HepG2 (cell line): ENCODE results near the gene TXNDC12. TPM values are rescaled to one million over a fixed set of nuclear protein-coding genes. Genes with fewer than 3 reads are reported as not detected.
A peak's percentile ranks its signal among the peaks of the same experiment; 100 is the strongest.
"Not testable (repeated sequence)": the region's sequence is repeated elsewhere in the genome, so short reads cannot be mapped to it uniquely, and the experiment has no call there.

ENCODE experiments used
- ATAC-seq: fragments of 200-7000 bp; cut with Tn5 transposase; 3 replicates; pipeline ENCODE4 v1.9.1; 2020; ENCODE audit warnings: mild to moderate bottlenecking, moderate library complexity
- BruUV-seq: library from RNA; stranded (reverse); fragments of 400-500 nt; replicated peaks from 2 replicates; lab custom pipeline; 2021; lab: Mats Ljungman, UMichigan
- CTCF ChIA-PET: fragments of 300-600 bp; formaldehyde crosslinking; extraction: SDS; loops from one replicate; lab custom pipeline; 2021; ENCODE audit warnings: low total read pairs, inconsistent platforms, low intra/inter-chr PET ratio; lab: Yijun Ruan, JAX
- POLR2A ChIA-PET: fragments of 350-600 bp; sonication (Branson Sonifier 250); formaldehyde crosslinking; loops from one replicate; lab custom pipeline; 2020; ENCODE audit warnings: antibody characterized with exemption, inconsistent platforms; lab: Yijun Ruan, JAX
- DNase-seq: peaks from one replicate; pipeline ENCODE4 v3.0.0-alpha.2; 2015; ENCODE audit warnings: low spot score
- FAIRE-seq: peaks from 3 replicates; lab custom pipeline; 2011; peaks lifted over from hg19 to GRCh38; lab: Jason Lieb, UNC
- H2AFZ ChIP-seq: one replicate; pipeline ENCODE4 v1.6.1; 2011; ENCODE audit warnings: low read length, inconsistent platforms
- H3K27ac ChIP-seq: fragments of 300-600 bp; 3 replicates; pipeline ENCODE4 v1.8.0; 2011; ENCODE audit warnings: mixed run types, mild to moderate bottlenecking, mixed read lengths, low read length, inconsistent platforms; ENCODE audit not compliant: insufficient read depth; ENCODE audit errors: extremely low read length
- H3K27me3 ChIP-seq, 2 experiments: fragments of 200-600 bp in 1 of 2; 2 replicates in 1 of 2; 3 replicates in 1 of 2; pipeline versions ENCODE4 v1.6.0 to v1.8.0; 2011; ENCODE audit warnings: low read length in 2 of 2, mild to moderate bottlenecking in 2 of 2, moderate library complexity in 2 of 2, inconsistent platforms in 1 of 2; ENCODE audit not compliant: insufficient read depth in 2 of 2, control insufficient read depth in 1 of 2
- H3K36me3 ChIP-seq, 2 experiments: fragments of 200-600 bp in 1 of 2; replicated peaks in 1 of 2; 2 replicates in 1 of 2; 3 replicates in 1 of 2; pipeline versions ENCODE4 v1.5.1 to v1.8.0; 2011; ENCODE audit warnings: low read length in 2 of 2, inconsistent platforms in 1 of 2; ENCODE audit not compliant: insufficient read depth in 2 of 2, control insufficient read depth in 1 of 2
- H3K4me1 ChIP-seq: 2 replicates; pipeline ENCODE4 v1.5.1; 2012; ENCODE audit warnings: low read length, inconsistent platforms; ENCODE audit not compliant: insufficient read depth
- H3K4me2 ChIP-seq: 2 replicates; pipeline ENCODE4 v1.6.0; 2011; ENCODE audit warnings: low read depth, low read length, inconsistent platforms
- H3K4me3 ChIP-seq, 3 experiments: fragments of 200-600 bp in 1 of 3; sonication (generic), shearing (Covaris generic) in 1 of 3; replicated peaks in 1 of 3; 2 replicates each; pipeline ENCODE4 v1.5.1; 2011 to 2016; ENCODE audit warnings: low read length in 3 of 3, inconsistent platforms in 2 of 3, low read depth in 2 of 3, mild to moderate bottlenecking in 2 of 3, control low read depth in 1 of 3, mixed read lengths in 1 of 3; ENCODE audit not compliant: insufficient read depth in 1 of 3
- H3K79me2 ChIP-seq: one replicate; pipeline ENCODE4 v1.6.1; 2011; ENCODE audit warnings: low read length, inconsistent platforms; ENCODE audit not compliant: insufficient read depth
- H3K9ac ChIP-seq: 2 replicates; pipeline ENCODE4 v1.6.0; 2011; ENCODE audit warnings: mild to moderate bottlenecking, low read depth, low read length, inconsistent platforms; ENCODE audit not compliant: insufficient read depth
- H3K9me3 ChIP-seq: 2 replicates; pipeline ENCODE4 v1.5.1; 2012; ENCODE audit warnings: mild to moderate bottlenecking, low read length
- H4K20me1 ChIP-seq: 2 replicates; pipeline ENCODE4 v1.6.0; 2011; ENCODE audit warnings: inconsistent platforms, mild to moderate bottlenecking, low read length, moderate library complexity; ENCODE audit not compliant: insufficient read depth
- CREB1 ChIP-seq, 2 experiments: fragments of 450-650 bp in 1 of 2; IDR thresholded peaks; 2 replicates each; pipeline ENCODE4 v1.6.1; 2016 to 2017; ENCODE audit warnings: control low read depth in 1 of 2, mild to moderate bottlenecking in 1 of 2, missing compliant biosample characterization in 1 of 2, missing genetic modification characterization in 1 of 2
- DNMT1 ChIP-seq: sonication (generic); formaldehyde crosslinking; IDR thresholded peaks from 2 replicates; pipeline ENCODE4 v1.5.1; 2020; ENCODE audit warnings: mild to moderate bottlenecking, missing genetic modification reagents
- HOXA3 ChIP-seq: sonication (generic); formaldehyde crosslinking; IDR thresholded peaks from 2 replicates; pipeline ENCODE4 v1.5.0; 2020; ENCODE audit warnings: missing genetic modification reagents
- MAFF ChIP-seq: IDR thresholded peaks from 2 replicates; pipeline ENCODE4 v1.6.1; 2011; ENCODE audit warnings: low read depth, low read length, improper control_type of control experiment
- MAFK ChIP-seq, 2 experiments: IDR thresholded peaks in 1 of 2; conservative IDR thresholded peaks in 1 of 2; 2 replicates each; pipeline ENCODE4 v1.6.1; 2011; ENCODE audit warnings: improper control_type of control experiment in 2 of 2, low read length in 2 of 2
- PHF21A ChIP-seq: sonication (generic); formaldehyde crosslinking; IDR thresholded peaks from 2 replicates; pipeline ENCODE4 v1.5.0; 2020; ENCODE audit warnings: mild to moderate bottlenecking, missing genetic modification reagents
- RBM22 ChIP-seq: fragments of 200-400 bp; formaldehyde crosslinking; optimal IDR thresholded peaks from 2 replicates; pipeline ENCODE3; 2017; ENCODE audit warnings: mild to moderate bottlenecking, low read length, moderate library complexity
- RNF2 ChIP-seq: fragments of 450-650 bp; conservative IDR thresholded peaks from 2 replicates; pipeline ENCODE4 v1.6.1; 2016; ENCODE audit warnings: low read depth
- TBX2 ChIP-seq: sonication (generic); formaldehyde crosslinking; IDR thresholded peaks from 2 replicates; pipeline ENCODE4 v1.5.0; 2020; ENCODE audit warnings: missing genetic modification reagents, mild to moderate bottlenecking, borderline replicate concordance
- TCF7 ChIP-seq: sonication (generic); IDR thresholded peaks from 2 replicates; pipeline ENCODE4 v1.6.1; 2016; ENCODE audit warnings: antibody characterized with exemption, low read depth
- ZNF451 ChIP-seq: sonication (generic); formaldehyde crosslinking; IDR thresholded peaks from 2 replicates; pipeline ENCODE4 v1.5.0; 2020; ENCODE audit warnings: mild to moderate bottlenecking, missing genetic modification reagents
- WGBS: methylation state at CpG from one replicate; pipeline ENCODE4 v1.1.6; 2017; ENCODE audit warnings: low lambda C conversion rate; 5-methylcytosine and 5-hydroxymethylcytosine counted together
- in situ Hi-C: cut with HindIII; loops from 2 replicates; pipeline ENCODE4 v1.10.0; 2017; ENCODE audit warnings: low pct_unique_long_range_greater_than_20kb; ENCODE audit not compliant: extremely low pct_ligation_motif_present
- intact Hi-C: fragments of 100-400 bp; cut with micrococcal nuclease; formaldehyde crosslinking; loops from one replicate; pipeline ENCODE4 v1.10.0; 2022; ENCODE audit not compliant: unreplicated experiment
- polyA plus RNA-seq, 8 experiments: library from polyadenylated mRNA; depleted of rRNA in 3 of 8; stranded (reverse) in 7 of 8; unstranded in 1 of 8; fragments of >200 nt; fragmentation: Illumina TruSeq in 4 of 8; extraction: Trizol in 4 of 8; gene quantifications; 2 replicates each; pipeline versions ENCODE4 v1.2.1 to v1.2.3, GENCODE V29; 2011 to 2016; ENCODE audit warnings: low read depth in 4 of 8, missing spikeins in 1 of 8, mixed read lengths in 1 of 8; ENCODE audit not compliant: insufficient read depth in 1 of 8
- total RNA-seq, 5 experiments: library from RNA; depleted of rRNA; stranded (reverse); fragments of >200 nt; fragmentation: Illumina TruSeq; extraction: Trizol; gene quantifications; 2 replicates each; pipeline ENCODE4 v1.2.3, GENCODE V29; 2016; ENCODE audit warnings: low read depth in 1 of 5
- TF ChIP-seq, protein P1 (sequence below): sonication (generic); formaldehyde crosslinking; IDR thresholded peaks from 2 replicates; pipeline ENCODE4 v1.4.0; 2020; ENCODE audit warnings: missing genetic modification reagents
- TF ChIP-seq, protein P2 (sequence below): IDR thresholded peaks from 2 replicates; pipeline ENCODE4 v1.4.0; 2020; ENCODE audit warnings: mild to moderate bottlenecking, missing genetic modification reagents

The TXNDC12 gene
- total and polyA plus RNA-seq, 2 of the 13 experiments (the other 11 are each of a cell fraction or from before 2014, with no cell fraction given): 65.6 to 67.2 TPM

DNA sequence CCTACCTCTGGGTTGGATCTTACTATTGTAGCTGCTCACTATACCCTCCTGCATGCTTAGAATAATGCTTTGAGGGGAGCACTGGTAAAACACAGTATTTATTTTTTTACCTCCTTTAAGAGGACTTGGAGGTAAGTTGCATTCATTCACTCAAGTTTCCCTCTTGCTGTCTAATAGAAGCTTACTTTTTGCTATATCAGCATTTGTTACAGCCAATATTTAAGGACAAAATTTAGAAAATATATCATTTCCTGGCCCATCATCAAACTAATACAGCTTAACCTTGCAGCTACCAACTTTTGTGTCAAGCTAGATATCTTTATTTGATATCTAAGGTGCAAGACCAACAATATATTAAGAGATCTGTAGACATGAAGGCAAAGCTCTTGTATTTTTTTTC lies 32.9 kb upstream of the TXNDC12 start:
- ATAC-seq, H3K9me3 ChIP-seq, CTCF ChIA-PET, POLR2A ChIA-PET, FAIRE-seq, in situ Hi-C loops, intact Hi-C loops, H3K27ac ChIP-seq, BruUV-seq, H3K27me3 ChIP-seq, H4K20me1 ChIP-seq, H3K9ac ChIP-seq, H3K4me2 ChIP-seq, H3K4me3 ChIP-seq, H3K79me2 ChIP-seq, H2AFZ ChIP-seq, DNase-seq, H3K4me1 ChIP-seq: not testable (repeated sequence)
- H3K36me3 ChIP-seq: peaks cover 1 to 54% of the 10 kb centered on the region in 2 experiments; a peak in 4 of 5 replicates
- TF ChIP-seq MAFK (conservative IDR thresholded peaks at IDR 0.05 in 1 of 2, IDR thresholded peaks at IDR 0.05 in 1 of 2; ENCODE audit: low read length in 2 of 2) (peak; percentile 76 to 87; a peak in 3 of 4 replicates), MAFF (peak; percentile 84)

DNA sequence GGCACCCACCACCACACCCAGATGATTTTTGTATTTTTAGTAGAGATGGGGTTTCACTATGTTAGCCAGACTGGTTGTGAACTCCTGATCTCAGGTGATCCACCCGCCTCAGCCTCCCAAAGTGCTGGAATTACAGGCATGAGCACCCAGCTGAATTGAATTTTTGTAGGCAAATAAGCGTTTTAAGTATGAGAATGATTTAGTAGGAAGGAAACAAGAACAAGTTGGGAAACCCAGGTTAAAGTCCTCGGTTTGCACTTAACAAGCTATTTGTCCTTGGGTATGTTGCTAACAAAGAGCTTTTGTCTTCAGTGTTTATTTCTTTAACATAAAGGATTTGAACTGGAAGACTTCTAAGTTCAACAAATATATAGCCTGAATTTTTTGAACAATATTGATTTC lies 25.0 kb upstream of the TXNDC12 start:
- WGBS: 0% methylated on average over 3 of the region's 3 CpGs
- peak; percentile 39 for FAIRE-seq
- BruUV-seq: no TSS peak
- peaks cover 31% of the 10 kb centered on the region for H3K79me2 ChIP-seq
- H3K9me3 ChIP-seq: no peaks in the 10 kb centered on the region
- peaks cover 6 to 41% of the 10 kb centered on the region in 2 experiments; a peak in 3 of 5 replicates for H3K36me3 ChIP-seq
- no peak overlapping the region for H3K9ac ChIP-seq
- ChIA-PET CTCF (no interaction called here), POLR2A (interaction anchor here (0.5 to 3.9 kb wide), 17 partner anchors 9 to 351 kb away, joined by 3 to 80 read pairs (median 5); partner anchors contain the start of genes BTF3L4, CC2D1B, KTI12 and ORC1)
- H3K4me3 ChIP-seq: no peak overlapping the region
- intact Hi-C loops: no loop called here
- H3K4me1 ChIP-seq: peaks cover 55% of the 10 kb centered on the region
- peak; percentile 81 for ATAC-seq
- in situ Hi-C loops: no loop called here
- no peak overlapping the region for H2AFZ ChIP-seq
- no peaks in the 10 kb centered on the region for H4K20me1 ChIP-seq
- H3K27ac ChIP-seq: peak overlapping the region; percentile 80
- H3K27me3 ChIP-seq: no peaks in the 10 kb centered on the region
- DNase-seq: peak; percentile 97
- peak overlapping the region; percentile 47 for H3K4me2 ChIP-seq
- TF ChIP-seq HOXA3 (CRISPR knock-in tag): 0 out of 2 replicates have a peak, but pooled peaks have one; percentile 21
- TF ChIP-seq RBM22: no peak
- TF ChIP-seq TBX2 (CRISPR knock-in tag): peak; percentile 60; the same call in 1 of the 2 replicates
- no peak for TF ChIP-seq RNF2
- TF ChIP-seq, protein P1, sequence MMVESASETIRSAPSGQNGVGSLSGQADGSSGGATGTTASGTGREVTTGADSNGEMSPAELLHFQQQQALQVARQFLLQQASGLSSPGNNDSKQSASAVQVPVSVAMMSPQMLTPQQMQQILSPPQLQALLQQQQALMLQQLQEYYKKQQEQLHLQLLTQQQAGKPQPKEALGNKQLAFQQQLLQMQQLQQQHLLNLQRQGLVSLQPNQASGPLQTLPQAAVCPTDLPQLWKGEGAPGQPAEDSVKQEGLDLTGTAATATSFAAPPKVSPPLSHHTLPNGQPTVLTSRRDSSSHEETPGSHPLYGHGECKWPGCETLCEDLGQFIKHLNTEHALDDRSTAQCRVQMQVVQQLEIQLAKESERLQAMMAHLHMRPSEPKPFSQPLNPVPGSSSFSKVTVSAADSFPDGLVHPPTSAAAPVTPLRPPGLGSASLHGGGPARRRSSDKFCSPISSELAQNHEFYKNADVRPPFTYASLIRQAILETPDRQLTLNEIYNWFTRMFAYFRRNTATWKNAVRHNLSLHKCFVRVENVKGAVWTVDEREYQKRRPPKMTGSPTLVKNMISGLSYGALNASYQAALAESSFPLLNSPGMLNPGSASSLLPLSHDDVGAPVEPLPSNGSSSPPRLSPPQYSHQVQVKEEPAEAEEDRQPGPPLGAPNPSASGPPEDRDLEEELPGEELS: peak; percentile 54
- TF ChIP-seq TCF7: peak; percentile 54; the same call in 1 of the 2 replicates
- no peak for TF ChIP-seq CREB1 (IDR thresholded peaks at IDR 0.05)
- TF ChIP-seq CREB1 (CRISPR knock-in tag; IDR thresholded peaks at IDR 0.05): peak; percentile 51
- TF ChIP-seq ZNF451 (CRISPR knock-in tag): no peak
- TF ChIP-seq, protein P2, sequence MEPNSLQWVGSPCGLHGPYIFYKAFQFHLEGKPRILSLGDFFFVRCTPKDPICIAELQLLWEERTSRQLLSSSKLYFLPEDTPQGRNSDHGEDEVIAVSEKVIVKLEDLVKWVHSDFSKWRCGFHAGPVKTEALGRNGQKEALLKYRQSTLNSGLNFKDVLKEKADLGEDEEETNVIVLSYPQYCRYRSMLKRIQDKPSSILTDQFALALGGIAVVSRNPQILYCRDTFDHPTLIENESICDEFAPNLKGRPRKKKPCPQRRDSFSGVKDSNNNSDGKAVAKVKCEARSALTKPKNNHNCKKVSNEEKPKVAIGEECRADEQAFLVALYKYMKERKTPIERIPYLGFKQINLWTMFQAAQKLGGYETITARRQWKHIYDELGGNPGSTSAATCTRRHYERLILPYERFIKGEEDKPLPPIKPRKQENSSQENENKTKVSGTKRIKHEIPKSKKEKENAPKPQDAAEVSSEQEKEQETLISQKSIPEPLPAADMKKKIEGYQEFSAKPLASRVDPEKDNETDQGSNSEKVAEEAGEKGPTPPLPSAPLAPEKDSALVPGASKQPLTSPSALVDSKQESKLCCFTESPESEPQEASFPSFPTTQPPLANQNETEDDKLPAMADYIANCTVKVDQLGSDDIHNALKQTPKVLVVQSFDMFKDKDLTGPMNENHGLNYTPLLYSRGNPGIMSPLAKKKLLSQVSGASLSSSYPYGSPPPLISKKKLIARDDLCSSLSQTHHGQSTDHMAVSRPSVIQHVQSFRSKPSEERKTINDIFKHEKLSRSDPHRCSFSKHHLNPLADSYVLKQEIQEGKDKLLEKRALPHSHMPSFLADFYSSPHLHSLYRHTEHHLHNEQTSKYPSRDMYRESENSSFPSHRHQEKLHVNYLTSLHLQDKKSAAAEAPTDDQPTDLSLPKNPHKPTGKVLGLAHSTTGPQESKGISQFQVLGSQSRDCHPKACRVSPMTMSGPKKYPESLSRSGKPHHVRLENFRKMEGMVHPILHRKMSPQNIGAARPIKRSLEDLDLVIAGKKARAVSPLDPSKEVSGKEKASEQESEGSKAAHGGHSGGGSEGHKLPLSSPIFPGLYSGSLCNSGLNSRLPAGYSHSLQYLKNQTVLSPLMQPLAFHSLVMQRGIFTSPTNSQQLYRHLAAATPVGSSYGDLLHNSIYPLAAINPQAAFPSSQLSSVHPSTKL (CRISPR knock-in tag): peak; percentile 94
- TF ChIP-seq PHF21A (CRISPR knock-in tag): peak; percentile 36; the same call in 1 of the 2 replicates
- no peak for TF ChIP-seq DNMT1
